HCT116 (cell line): ENCODE results near the gene AGAP5. TPM values are rescaled to one million over a fixed set of nuclear protein-coding genes. Genes with fewer than 3 reads are reported as not detected.

Experiments
- ATAC-seq: fragments of 200-7000 bp; cut with Tn5 transposase; 2 replicates; pipeline ENCODE4 v1.9.1; 2020; ENCODE audit warnings: mild to moderate bottlenecking, moderate library complexity
- BruUV-seq: library from RNA; stranded (reverse); fragments of 400-500 nt; replicated peaks from 2 replicates; lab custom pipeline; 2021; lab: Mats Ljungman, UMichigan
- CTCF ChIA-PET: fragments of 300-600 bp; sonication (Branson Sonifier 250); formaldehyde crosslinking; loops from one replicate; lab custom pipeline; 2021; ENCODE audit warnings: antibody characterized with exemption; lab: Charles Lee
- POLR2A ChIA-PET: fragments of 300-600, 350-600 bp; sonication (Branson Sonifier 250); formaldehyde crosslinking; loops from one replicate; lab custom pipeline; 2021; ENCODE audit warnings: antibody characterized with exemption; lab: Charles Lee
- RAD21 ChIA-PET, 2 experiments: fragments of 300-600 bp; sonication (Branson Sonifier 250); formaldehyde crosslinking; loops; one replicate each; lab custom pipeline; 2023; ENCODE audit warnings: low total read pairs in 2 of 2; ENCODE audit not compliant: uncharacterized antibody in 2 of 2, unreplicated experiment in 2 of 2, low non-redundant PET in 1 of 2; lab: Charles Lee
- DNase-seq: peaks from one replicate; pipeline ENCODE4 v3.0.0-alpha.2; 2010; ENCODE audit warnings: low read depth, low spot score
- H2AFZ ChIP-seq: fragments of 200-600 bp; shearing (Covaris generic), sonication (generic); 2 replicates; pipeline ENCODE4 v1.6.1; 2017; ENCODE audit warnings: low read depth, mixed run types, mixed read lengths, antibody characterized with exemption, low read length; ENCODE audit not compliant: poor library complexity, severe bottlenecking
- H3K27ac ChIP-seq: 2 replicates; pipeline ENCODE4 v1.5.1; 2012; ENCODE audit warnings: low read depth, low read length
- H3K27me3 ChIP-seq: fragments of 200-600 bp; sonication (generic); 2 replicates; pipeline ENCODE4 v1.6.1; 2016; ENCODE audit warnings: mixed run types, low read length, mixed read lengths; ENCODE audit not compliant: insufficient read depth
- H3K36me3 ChIP-seq, 2 experiments: fragments of 200-500 bp in 1 of 2; fragments of 200-600 bp in 1 of 2; sonication (Bioruptor generic) in 1 of 2; sonication (generic) in 1 of 2; 2 replicates each; pipeline versions ENCODE4 v1.5.1 to v1.6.1; 2014 to 2016; ENCODE audit warnings: low read length in 2 of 2, inconsistent platforms in 1 of 2, mixed read lengths in 1 of 2, mixed run types in 1 of 2; ENCODE audit not compliant: insufficient read depth in 2 of 2, control insufficient read depth in 1 of 2
- H3K4me1 ChIP-seq, 2 experiments: fragments of 200-600 bp in 1 of 2; sonication (generic) in 1 of 2; 2 replicates each; pipeline versions ENCODE4 v1.5.1 to v1.6.1; 2012 to 2017; ENCODE audit warnings: low read length in 2 of 2, inconsistent platforms in 1 of 2, mild to moderate bottlenecking in 1 of 2, mixed read lengths in 1 of 2, mixed run types in 1 of 2, moderate library complexity in 1 of 2; ENCODE audit not compliant: insufficient read depth in 2 of 2, control insufficient read depth in 1 of 2
- H3K4me2 ChIP-seq: fragments of 200-600 bp; sonication (generic); 2 replicates; pipeline ENCODE4 v1.6.1; 2017; ENCODE audit warnings: mixed run types, low read length, mixed read lengths
- H3K4me3 ChIP-seq, 2 experiments: fragments of 200-600 bp in 1 of 2; sonication (generic) in 1 of 2; replicated peaks in 1 of 2; 2 replicates each; pipeline ENCODE4 v1.5.1; 2011 to 2016; ENCODE audit warnings: low read length in 2 of 2, control low read depth in 1 of 2, low read depth in 1 of 2, mild to moderate bottlenecking in 1 of 2, mixed read lengths in 1 of 2, mixed run types in 1 of 2
- H3K79me2 ChIP-seq: fragments of 200-600 bp; sonication (generic); 2 replicates; pipeline ENCODE4 v1.6.1; 2017; ENCODE audit warnings: mild to moderate bottlenecking, mixed run types, low read length, moderate library complexity, mixed read lengths; ENCODE audit not compliant: insufficient read depth
- H3K9ac ChIP-seq: fragments of 200-600 bp; sonication (generic); 2 replicates; pipeline ENCODE4 v1.6.1; 2016; ENCODE audit warnings: low read length, mixed read lengths
- H3K9me2 ChIP-seq: fragments of 200-600 bp; sonication (generic), shearing (Covaris generic); 2 replicates; pipeline ENCODE4 v1.6.1; 2017; ENCODE audit warnings: mixed run types, mild to moderate bottlenecking, moderate library complexity; ENCODE audit not compliant: insufficient read depth
- H3K9me3 ChIP-seq, 2 experiments: fragments of 200-500 bp in 1 of 2; fragments of 200-600 bp in 1 of 2; sonication (Bioruptor generic) in 1 of 2; sonication (generic) in 1 of 2; 2 replicates each; pipeline ENCODE4 v1.6.1; 2014 to 2017; ENCODE audit warnings: low read length in 2 of 2, mixed read lengths in 2 of 2, inconsistent platforms in 1 of 2, low read depth in 1 of 2, mild to moderate bottlenecking in 1 of 2, mixed run types in 1 of 2, moderate library complexity in 1 of 2; ENCODE audit not compliant: control insufficient read depth in 1 of 2, insufficient read depth in 1 of 2
- H4K20me1 ChIP-seq: fragments of 200-600 bp; sonication (generic), shearing (Covaris generic); 2 replicates; pipeline ENCODE4 v1.6.1; 2017; ENCODE audit warnings: mixed run types, mild to moderate bottlenecking, moderate library complexity; ENCODE audit not compliant: insufficient read depth
- ATF3 ChIP-seq: IDR thresholded peaks from 2 replicates; pipeline ENCODE4 v1.6.1; 2012
- CBX3 ChIP-seq: IDR thresholded peaks from 2 replicates; pipeline ENCODE4 v1.6.1; 2012; ENCODE audit warnings: low read depth
- EZH2phosphoT487 ChIP-seq: fragments of 200-600 bp; IDR thresholded peaks from 2 replicates; pipeline ENCODE4 v1.6.1; 2018; ENCODE audit warnings: antibody characterized with exemption, borderline replicate concordance
- FOSL1 ChIP-seq: IDR thresholded peaks from 2 replicates; pipeline ENCODE4 v1.6.1; 2012; ENCODE audit warnings: low read depth
- JUND ChIP-seq: IDR thresholded peaks from 2 replicates; pipeline ENCODE4 v1.6.1; 2012
- MAX ChIP-seq: IDR thresholded peaks from 2 replicates; pipeline ENCODE4 v1.6.1; 2012
- POLR2AphosphoS5 ChIP-seq: IDR thresholded peaks from 2 replicates; pipeline ENCODE4 v1.6.1; 2011; ENCODE audit warnings: mild to moderate bottlenecking, low read depth, low read length, moderate library complexity
- REST ChIP-seq: IDR thresholded peaks from 2 replicates; pipeline ENCODE4 v1.6.1; 2012; ENCODE audit warnings: low read depth
- SIN3A ChIP-seq: IDR thresholded peaks from 2 replicates; pipeline ENCODE4 v1.6.1; 2012; ENCODE audit warnings: low read depth
- SP1 ChIP-seq: IDR thresholded peaks from 2 replicates; pipeline ENCODE4 v1.6.1; 2012; ENCODE audit warnings: low read depth
- SRF ChIP-seq: IDR thresholded peaks from 2 replicates; pipeline ENCODE4 v1.6.1; 2012; ENCODE audit warnings: low read depth
- TCF7L2 ChIP-seq: IDR thresholded peaks from 2 replicates; pipeline ENCODE4 v1.7.0; 2011; ENCODE audit warnings: borderline replicate concordance, inconsistent platforms; ENCODE audit not compliant: insufficient read depth, insufficient read length; ENCODE audit errors: extremely low read depth
- YY1 ChIP-seq: IDR thresholded peaks from 2 replicates; pipeline ENCODE4 v1.6.1; 2011; ENCODE audit warnings: low read length, low read depth, moderate library complexity, mild to moderate bottlenecking; ENCODE audit not compliant: insufficient replicate concordance; ENCODE audit errors: extremely low read depth
- ZBTB33 ChIP-seq: IDR thresholded peaks from 2 replicates; pipeline ENCODE4 v1.6.1; 2011; ENCODE audit warnings: mild to moderate bottlenecking, low read length, moderate library complexity; ENCODE audit not compliant: insufficient replicate concordance; ENCODE audit errors: extremely low read depth
- ZFX ChIP-seq: fragments of 450-650 bp; IDR thresholded peaks from 2 replicates; pipeline ENCODE4 v1.6.1; 2017
- ZNF274 ChIP-seq: fragments of 200-500 bp; sonication (Bioruptor generic); IDR thresholded peaks from 2 replicates; pipeline ENCODE4 v1.6.1; 2014; ENCODE audit warnings: mild to moderate bottlenecking, low read depth, low read length, inconsistent platforms
- intact Hi-C: fragments of 100-400 bp; cut with micrococcal nuclease; formaldehyde crosslinking; loops from 2 replicates; pipeline ENCODE4 v1.10.0; 2022
- total RNA-seq: library from RNA; stranded (reverse); gene quantifications from one replicate; pipeline ENCODE4 v1.2.1, GENCODE V29; 2021; ENCODE audit not compliant: unreplicated experiment

AGAP5 gene
- total RNA-seq, 1 experiment from 2014 or later, result 7.5 TPM

- no peak overlapping the region for H3K9ac ChIP-seq
- H3K79me2 ChIP-seq, result no peaks in the 10 kb centered on the region
- DNase-seq (no peak), ATAC-seq (no peak)
- H3K27me3 ChIP-seq, result no peaks in the 10 kb centered on the region
- ChIA-PET CTCF (interaction anchor here (1.1 to 4.1 kb wide), 4 partner anchors 18 to 379 kb away, joined by 5 to 36 read pairs (median 6); no protein-coding TSS in a partner anchor), POLR2A (no interaction called here), RAD21 (interaction anchor here (0.6 to 1.3 kb wide), 4 partner anchors 113 to 252 kb away, joined by 3 to 9 read pairs (median 3); no protein-coding TSS in a partner anchor)
- no peaks in the 10 kb centered on the region for H3K9me3 ChIP-seq
- intact Hi-C loops, result loop anchor here (5.0 kb wide), 2 partner anchors 381 to 396 kb away; partner anchors contain the start of gene DNAJC9
- H4K20me1 ChIP-seq, result no peaks in the 10 kb centered on the region
- H3K27ac ChIP-seq, result no peak overlapping the region
- BruUV-seq, result no TSS peak
- no peak overlapping the region for H2AFZ ChIP-seq
- H3K4me3 ChIP-seq, result no peak overlapping the region
- no peaks in the 10 kb centered on the region for H3K36me3 ChIP-seq
- no peaks in the 10 kb centered on the region for H3K9me2 ChIP-seq
- no peak for TF ChIP-seq SP1
- TF ChIP-seq YY1, result no peak
- TF ChIP-seq JUND, result no peak
- TF ChIP-seq SRF, result no peak
- no peak for TF ChIP-seq CBX3
- TF ChIP-seq ZFX, result no peak
- no peak for TF ChIP-seq REST
- no peak for TF ChIP-seq ZBTB33
- TF ChIP-seq FOSL1, result no peak
- TF ChIP-seq ATF3, result no peak
- TF ChIP-seq TCF7L2, result no peak
- TF ChIP-seq SIN3A, result no peak
- TF ChIP-seq ZNF274, result no peak
- no peak for TF ChIP-seq POLR2AphosphoS5
- no peak for TF ChIP-seq EZH2phosphoT487
- TF ChIP-seq MAX, result no peak
- no peak overlapping the region for H3K4me2 ChIP-seq
- 0 out of 4 replicates have a peak, but pooled peaks cover 0 to 4% of the 10 kb centered on the region in 2 experiments for H3K4me1 ChIP-seq
Measured at GRCh38 chr10:73643362-73643761, 54.5 kb downstream of the AGAP5 start.
